Fibroblast of the aortic adventitia (primary cell): ENCODE measurements around the gene CACNA2D3. TPM values are rescaled to one million over a fixed set of nuclear protein-coding genes. Genes with fewer than 3 reads are reported as not detected.

Source experiments
- DNase-seq: peaks from one replicate; pipeline ENCODE4 v3.0.0-alpha.2; 2010; ENCODE audit warnings: low read depth
- H3K4me3 ChIP-seq: 2 replicates; pipeline ENCODE4 v1.5.1; 2011; ENCODE audit warnings: low read depth, mild to moderate bottlenecking, control low read depth, low read length, moderate library complexity
- CTCF ChIP-seq: IDR thresholded peaks from 2 replicates; pipeline ENCODE4 v1.5.1; 2011; ENCODE audit warnings: mild to moderate bottlenecking, low read length, control low read depth, inconsistent platforms; ENCODE audit not compliant: insufficient read depth
- total RNA-seq: library from RNA; depleted of rRNA; stranded (reverse); fragments of >200 nt; gene quantifications from 2 replicates; pipeline ENCODE4 v1.2.3, GENCODE V29; 2012; ENCODE audit warnings: low replicate concordance

Gene CACNA2D3
- total RNA-seq, 1 donor, result 0.45 TPM

- H3K4me3 ChIP-seq, result no peak overlapping the region
- DNase-seq, result peak; percentile 47
- TF ChIP-seq CTCF, result peak; percentile 3
Measured at GRCh38 chr3:54954022-54954421, 831.7 kb downstream of the CACNA2D3 start.

GRCh38 chr3:54954521-54954920 is 832.2 kb downstream of the CACNA2D3 start:
- no peak for TF ChIP-seq CTCF
- no peak for DNase-seq
- H3K4me3 ChIP-seq, result no peak overlapping the region

DNA sequence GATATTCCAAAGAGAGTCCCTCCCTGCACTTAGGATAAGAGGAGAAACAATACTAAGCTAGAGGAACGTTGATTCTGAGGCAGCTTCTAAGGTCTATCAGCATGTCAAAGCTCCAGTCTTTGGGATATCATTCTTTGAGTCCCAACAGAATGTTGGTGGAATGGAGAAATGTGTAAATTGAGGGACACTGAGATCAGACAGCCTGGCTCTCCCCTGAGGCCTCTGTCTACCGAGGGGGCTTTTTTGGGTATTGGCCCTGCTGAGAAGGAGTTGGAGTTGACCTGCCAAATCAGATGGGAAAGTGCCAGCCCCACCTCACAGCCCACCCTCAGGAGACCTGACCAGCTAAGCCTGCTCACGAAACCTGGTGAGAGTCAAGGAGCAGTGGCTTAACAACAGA is 833.1 kb downstream of the CACNA2D3 start:
- no peak for TF ChIP-seq CTCF
- no peak overlapping the region for H3K4me3 ChIP-seq
- no peak for DNase-seq

DNA sequence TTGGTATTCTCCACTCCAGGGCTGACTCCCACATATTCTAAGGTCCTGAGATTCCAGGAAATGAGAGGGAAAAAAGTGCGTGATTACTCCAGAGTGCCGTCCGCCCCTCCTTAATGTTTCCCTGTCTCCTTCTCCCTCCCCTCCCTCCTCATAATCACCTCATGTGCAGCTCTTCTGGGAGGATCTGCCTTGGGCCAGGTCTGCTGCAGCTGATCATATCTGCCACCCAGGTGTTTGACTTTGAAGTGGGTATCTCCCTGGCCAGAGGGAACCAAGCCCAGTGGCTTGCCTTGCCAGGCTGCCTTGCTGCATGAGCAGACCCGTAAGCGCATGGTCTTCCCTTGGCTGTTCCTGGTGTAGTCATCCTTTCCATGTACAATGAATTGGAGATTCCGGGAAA is 833.6 kb downstream of the CACNA2D3 start:
- no peak overlapping the region for H3K4me3 ChIP-seq
- no peak for TF ChIP-seq CTCF
- no peak for DNase-seq

DNA sequence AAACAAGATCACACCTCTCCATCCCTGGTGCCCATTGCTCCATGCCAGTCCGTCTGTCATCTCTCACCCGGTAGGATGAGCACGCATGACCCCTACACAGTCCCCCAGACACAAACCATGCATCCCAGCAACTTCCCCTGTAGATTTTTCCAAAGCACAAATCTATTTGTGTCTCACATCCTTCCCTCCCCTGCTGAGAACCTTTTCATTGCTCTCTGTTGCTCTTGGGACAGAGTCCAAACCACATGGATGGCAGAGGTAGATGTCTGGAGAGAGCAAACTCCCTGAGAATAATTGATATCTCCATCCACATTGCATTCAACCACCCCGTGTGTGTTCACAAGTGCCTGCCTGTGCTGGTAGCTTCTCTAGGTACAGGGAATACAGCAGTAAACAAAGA is 835.4 kb downstream of the CACNA2D3 start:
- no peak overlapping the region for H3K4me3 ChIP-seq
- TF ChIP-seq CTCF, result no peak
- no peak for DNase-seq

- TF ChIP-seq CTCF, result no peak
- no peak for DNase-seq
- H3K4me3 ChIP-seq, result no peak overlapping the region
Measured at GRCh38 chr3:54960082-54960481, 837.7 kb downstream of the CACNA2D3 start.

DNA sequence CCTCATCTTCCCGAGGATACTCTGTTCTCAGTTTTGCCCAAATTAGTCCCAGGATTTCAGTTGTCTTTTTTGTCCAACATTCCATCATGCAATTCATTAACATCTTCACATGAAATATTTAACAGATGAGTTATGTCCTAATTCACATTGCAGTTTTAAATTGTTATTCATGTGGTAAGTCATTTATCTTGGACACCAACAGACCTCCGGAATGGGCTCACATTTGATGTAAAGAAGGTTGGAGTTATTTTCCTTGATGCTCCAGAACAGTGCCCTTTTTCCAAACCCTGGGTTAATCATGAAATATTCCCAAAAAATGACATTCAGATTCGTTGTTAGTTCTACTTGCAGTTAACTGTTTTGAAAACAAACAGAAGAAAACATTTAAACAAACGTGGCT is 838.3 kb downstream of the CACNA2D3 start:
- no peak for DNase-seq

More for the DNA sequence above, 838.3 kb downstream of the CACNA2D3 start:
- H3K4me3 ChIP-seq, result no peak overlapping the region
- no peak for TF ChIP-seq CTCF
